ENCODE measurements around the gene KIF2A.
"Not testable (repeated sequence)": the region's sequence is repeated elsewhere in the genome, so short reads cannot be mapped to it uniquely, and the experiment has no call there.

The KIF2A gene

GRCh38 chr5:62287237-62287636 is 18.8 kb upstream of the KIF2A start:
- Histone ChIP-seq H3K9me3 (ENCODE audit: severe bottlenecking) (no peaks in the 10 kb centered on the region), H3K27ac (ENCODE audit: poor library complexity, severe bottlenecking) (no peak overlapping the region), H3K4me3 (ENCODE audit: severe bottlenecking) (no peak overlapping the region), H3K36me3 (ENCODE audit: low read depth) (no peaks in the 10 kb centered on the region), H3K27me3 (ENCODE audit: insufficient read depth, poor library complexity, severe bottlenecking) (no peaks in the 10 kb centered on the region), H3K4me1 (ENCODE audit: insufficient read depth, poor library complexity, severe bottlenecking) (no peaks in the 10 kb centered on the region)
- ATAC-seq (ENCODE audit: low read depth): no peak
- no peak for TF ChIP-seq CTCF (IDR thresholded peaks at IDR 0.05; ENCODE audit: poor library complexity, severe bottlenecking)
- no peak for DNase-seq (ENCODE audit: low spot score)

DNA sequence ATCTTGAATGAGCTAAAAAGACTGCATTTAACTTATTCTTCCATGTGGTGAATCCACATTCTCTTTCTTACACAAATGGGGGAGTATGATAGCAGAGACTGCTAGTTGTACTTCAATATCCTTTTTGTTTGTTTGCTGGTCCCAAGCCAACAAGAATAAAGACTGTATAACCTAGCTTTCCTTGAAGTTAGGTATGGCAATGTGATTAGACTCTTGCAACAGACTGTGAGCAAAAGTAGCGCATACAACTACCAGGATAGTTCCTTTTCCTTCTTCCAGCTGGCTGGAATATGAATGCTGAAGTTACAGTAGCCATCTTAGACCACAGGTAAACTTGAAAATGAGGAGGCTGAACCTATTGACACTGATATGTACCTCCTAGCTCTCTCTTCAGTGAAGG is 17.9 kb upstream of the KIF2A start:
- no peaks in the 10 kb centered on the region for H3K27me3 ChIP-seq (ENCODE audit: insufficient read depth, poor library complexity, severe bottlenecking)
- H3K9me3 ChIP-seq (ENCODE audit: severe bottlenecking): no peaks in the 10 kb centered on the region
- no peak for TF ChIP-seq CTCF (IDR thresholded peaks at IDR 0.05; ENCODE audit: poor library complexity, severe bottlenecking)
- no peaks in the 10 kb centered on the region for H3K4me1 ChIP-seq (ENCODE audit: insufficient read depth, poor library complexity, severe bottlenecking)
- no peak for ATAC-seq (ENCODE audit: low read depth)
- H3K4me3 ChIP-seq (ENCODE audit: severe bottlenecking): no peak overlapping the region
- H3K27ac ChIP-seq (ENCODE audit: poor library complexity, severe bottlenecking): no peak overlapping the region
- no peak for DNase-seq (ENCODE audit: low spot score)
- H3K36me3 ChIP-seq (ENCODE audit: low read depth): no peaks in the 10 kb centered on the region

DNA sequence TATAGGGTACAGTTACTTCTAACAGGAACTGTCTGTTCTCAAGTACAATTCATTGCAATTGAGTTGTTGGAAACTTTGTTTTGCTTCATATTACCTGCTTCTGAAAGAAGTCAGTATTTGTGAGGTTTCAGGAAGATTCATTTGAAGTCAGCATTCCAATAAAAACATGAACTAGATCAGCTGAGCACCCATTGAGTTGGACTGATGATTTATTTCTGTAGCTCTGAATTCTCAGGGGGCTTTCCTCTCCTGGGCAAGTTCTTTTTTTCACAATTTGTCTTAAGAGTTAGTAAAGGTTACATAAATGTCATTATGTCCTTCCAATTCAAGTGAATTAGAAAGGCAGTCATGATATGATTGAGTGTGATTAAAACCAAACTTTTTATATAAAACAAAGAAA is 16.2 kb upstream of the KIF2A start:
- ATAC-seq (ENCODE audit: low read depth): no peak
- Histone ChIP-seq H3K27ac (ENCODE audit: poor library complexity, severe bottlenecking) (no peak overlapping the region), H3K36me3 (ENCODE audit: low read depth) (no peaks in the 10 kb centered on the region), H3K27me3 (ENCODE audit: insufficient read depth, poor library complexity, severe bottlenecking) (no peaks in the 10 kb centered on the region), H3K9me3 (ENCODE audit: severe bottlenecking) (no peaks in the 10 kb centered on the region), H3K4me3 (ENCODE audit: severe bottlenecking) (no peak overlapping the region), H3K4me1 (ENCODE audit: insufficient read depth, poor library complexity, severe bottlenecking) (no peaks in the 10 kb centered on the region)
- no peak for DNase-seq (ENCODE audit: low spot score)
- TF ChIP-seq CTCF (IDR thresholded peaks at IDR 0.05; ENCODE audit: poor library complexity, severe bottlenecking): no peak

DNA sequence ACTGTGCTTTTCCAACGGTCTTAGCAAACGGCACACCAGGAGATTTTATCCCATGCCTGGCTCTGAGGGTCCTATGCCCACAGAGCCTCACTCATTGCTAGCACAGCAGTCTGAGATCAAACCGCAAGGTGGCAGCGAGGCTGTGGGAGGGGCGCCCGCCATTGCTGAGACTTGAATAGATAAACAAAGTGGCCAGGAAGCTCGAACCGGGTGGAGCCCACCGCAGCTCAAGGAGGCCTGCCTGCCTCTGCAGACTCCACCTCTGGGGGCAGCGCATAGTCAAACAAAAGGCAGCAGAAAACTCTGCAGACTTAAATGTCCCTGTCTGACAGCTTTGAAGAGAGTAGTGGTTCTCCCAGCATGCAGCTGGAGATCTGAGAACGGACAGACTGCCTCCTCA is 14.2 kb upstream of the KIF2A start:
- H3K27me3 ChIP-seq (ENCODE audit: insufficient read depth, poor library complexity, severe bottlenecking): not testable (repeated sequence)

GRCh38 chr5:62296998-62297397 is 9.0 kb upstream of the KIF2A start:
- Histone ChIP-seq H3K4me1 (ENCODE audit: insufficient read depth, poor library complexity, severe bottlenecking) (peaks cover 4% of the 10 kb centered on the region), H3K4me3 (ENCODE audit: severe bottlenecking) (no peak overlapping the region), H3K36me3 (ENCODE audit: low read depth) (no peaks in the 10 kb centered on the region), H3K9me3 (ENCODE audit: severe bottlenecking) (no peaks in the 10 kb centered on the region), H3K27ac (ENCODE audit: poor library complexity, severe bottlenecking) (no peak overlapping the region), H3K27me3 (ENCODE audit: insufficient read depth, poor library complexity, severe bottlenecking) (no peaks in the 10 kb centered on the region)
- ATAC-seq (ENCODE audit: low read depth) (no peak), DNase-seq (ENCODE audit: low spot score) (no peak)
- no peak for TF ChIP-seq CTCF (IDR thresholded peaks at IDR 0.05; ENCODE audit: poor library complexity, severe bottlenecking)

More for the DNA sequence above, 14.2 kb upstream of the KIF2A start:
- H3K9me3 ChIP-seq (ENCODE audit: severe bottlenecking); ATAC-seq (ENCODE audit: low read depth); H3K4me1 ChIP-seq (ENCODE audit: insufficient read depth, poor library complexity, severe bottlenecking); H3K27ac ChIP-seq (ENCODE audit: poor library complexity, severe bottlenecking); H3K4me3 ChIP-seq (ENCODE audit: severe bottlenecking); H3K36me3 ChIP-seq (ENCODE audit: low read depth); DNase-seq (ENCODE audit: low spot score): not testable (repeated sequence)

Data from RWPE2 (cell line).